Activated CD4-positive, alpha-beta T cell treated with anti-CD3 and anti-CD28 coated beads, Interleukin-2, amount 10 ng/mL, durations not matched to agents 7 days and 5 days (primary cell): Measurements from ENCODE around the gene ARID1B. TPM values are rescaled to one million over a fixed set of nuclear protein-coding genes. Genes with fewer than 3 reads are reported as not detected.

Experiments used
- CTCF ChIA-PET: fragments of 350-600 bp; sonication (Branson Sonifier 250); formaldehyde crosslinking; loops from one replicate; lab custom pipeline; 2021; ENCODE audit warnings: antibody characterized with exemption; lab: Charles Lee
- POLR2A ChIA-PET: fragments of 350-600 bp; sonication (Branson Sonifier 250); formaldehyde crosslinking; loops from one replicate; lab custom pipeline; 2021; ENCODE audit warnings: antibody characterized with exemption; lab: Charles Lee
- DNase-seq: peaks from one replicate; pipeline ENCODE4 v3.0.0-alpha.2; 2020
- H3K27ac Mint-ChIP-seq: one replicate; pipeline ENCODE4 v1.8.0; 2021; ENCODE audit warnings: mild to moderate bottlenecking, moderate library complexity, mixed read lengths
- H3K27me3 Mint-ChIP-seq: one replicate; pipeline ENCODE4 v1.8.0; 2021; ENCODE audit warnings: mixed read lengths
- H3K36me3 Mint-ChIP-seq: one replicate; pipeline ENCODE4 v1.8.0; 2021; ENCODE audit warnings: low read depth, mixed read lengths
- H3K4me1 Mint-ChIP-seq: one replicate; pipeline ENCODE4 v1.8.0; 2021; ENCODE audit warnings: mixed read lengths
- H3K4me3 Mint-ChIP-seq: one replicate; pipeline ENCODE4 v1.8.0; 2021; ENCODE audit warnings: mild to moderate bottlenecking, moderate library complexity, mixed read lengths
- H3K9me3 Mint-ChIP-seq: one replicate; pipeline ENCODE4 v1.8.0; 2021; ENCODE audit warnings: mixed read lengths
- total RNA-seq, 2 experiments: library from RNA; stranded (reverse); gene quantifications; one replicate each; pipeline ENCODE4 v1.2.3, GENCODE V29; 2021

ARID1B gene
- total RNA-seq, 2 experiments from 2014 or later: 76.8 to 89.6 TPM

- POLR2A ChIA-PET: no interaction called here
- CTCF ChIA-PET: no interaction called here
- no peaks in the 10 kb centered on the region for H3K9me3 Mint-ChIP-seq
- H3K27ac Mint-ChIP-seq: no peak overlapping the region
- no peaks in the 10 kb centered on the region for H3K4me1 Mint-ChIP-seq
- H3K4me3 Mint-ChIP-seq: no peak overlapping the region
- DNase-seq: no peak
- H3K27me3 Mint-ChIP-seq: no peaks in the 10 kb centered on the region
- peaks cover 4% of the 10 kb centered on the region for H3K36me3 Mint-ChIP-seq
Observed at GRCh38 chr6:157172830-157173536, 395.8 kb downstream of the ARID1B start.

- H3K9me3 Mint-ChIP-seq: no peaks in the 10 kb centered on the region
- H3K36me3 Mint-ChIP-seq: peaks cover 4% of the 10 kb centered on the region
- H3K4me3 Mint-ChIP-seq: no peak overlapping the region
- ChIA-PET POLR2A (interaction anchor here (0.6 kb wide), 1 partner anchor 304 kb away, joined by 4 read pairs; no protein-coding TSS in a partner anchor), CTCF (interaction anchor here (0.6 kb wide), 1 partner anchor 444 kb away, joined by 3 read pairs; no protein-coding TSS in a partner anchor)
- no peak overlapping the region for H3K27ac Mint-ChIP-seq
- H3K27me3 Mint-ChIP-seq: no peaks in the 10 kb centered on the region
- DNase-seq: no peak
- no peaks in the 10 kb centered on the region for H3K4me1 Mint-ChIP-seq
Observed at GRCh38 chr6:157173776-157174175, 396.6 kb downstream of the ARID1B start.

GRCh38 chr6:157174731-157175130 is 397.6 kb downstream of the ARID1B start:
- no peak overlapping the region for H3K27ac Mint-ChIP-seq
- no peaks in the 10 kb centered on the region for H3K9me3 Mint-ChIP-seq
- H3K36me3 Mint-ChIP-seq: peaks cover 4% of the 10 kb centered on the region
- H3K27me3 Mint-ChIP-seq: no peaks in the 10 kb centered on the region
- DNase-seq: no peak
- ChIA-PET CTCF (interaction anchor here (0.9 kb wide), 1 partner anchor 9 kb away, joined by 3 read pairs; no protein-coding TSS in a partner anchor), POLR2A (no interaction called here)
- H3K4me1 Mint-ChIP-seq: no peaks in the 10 kb centered on the region
- no peak overlapping the region for H3K4me3 Mint-ChIP-seq

- H3K9me3 Mint-ChIP-seq: no peaks in the 10 kb centered on the region
- no peak for DNase-seq
- H3K36me3 Mint-ChIP-seq: peaks cover 8% of the 10 kb centered on the region
- no peak overlapping the region for H3K4me3 Mint-ChIP-seq
- H3K27me3 Mint-ChIP-seq: no peaks in the 10 kb centered on the region
- POLR2A ChIA-PET: no interaction called here
- no peak overlapping the region for H3K27ac Mint-ChIP-seq
- H3K4me1 Mint-ChIP-seq: peaks cover 2% of the 10 kb centered on the region
- CTCF ChIA-PET: no interaction called here
Observed at GRCh38 chr6:157177731-157178336, 400.7 kb downstream of the ARID1B start.

GRCh38 chr6:157181649-157182048 is 404.5 kb downstream of the ARID1B start:
- no peak overlapping the region for H3K27ac Mint-ChIP-seq
- peaks cover 15% of the 10 kb centered on the region for H3K36me3 Mint-ChIP-seq
- peaks cover 18% of the 10 kb centered on the region for H3K4me1 Mint-ChIP-seq
- DNase-seq: no peak
- H3K4me3 Mint-ChIP-seq: no peak overlapping the region
- no peaks in the 10 kb centered on the region for H3K9me3 Mint-ChIP-seq
- H3K27me3 Mint-ChIP-seq: no peaks in the 10 kb centered on the region
- ChIA-PET POLR2A (no interaction called here), CTCF (interaction anchor here (0.5 kb wide), 1 partner anchor 457 kb away, joined by 5 read pairs; no protein-coding TSS in a partner anchor)

DNA sequence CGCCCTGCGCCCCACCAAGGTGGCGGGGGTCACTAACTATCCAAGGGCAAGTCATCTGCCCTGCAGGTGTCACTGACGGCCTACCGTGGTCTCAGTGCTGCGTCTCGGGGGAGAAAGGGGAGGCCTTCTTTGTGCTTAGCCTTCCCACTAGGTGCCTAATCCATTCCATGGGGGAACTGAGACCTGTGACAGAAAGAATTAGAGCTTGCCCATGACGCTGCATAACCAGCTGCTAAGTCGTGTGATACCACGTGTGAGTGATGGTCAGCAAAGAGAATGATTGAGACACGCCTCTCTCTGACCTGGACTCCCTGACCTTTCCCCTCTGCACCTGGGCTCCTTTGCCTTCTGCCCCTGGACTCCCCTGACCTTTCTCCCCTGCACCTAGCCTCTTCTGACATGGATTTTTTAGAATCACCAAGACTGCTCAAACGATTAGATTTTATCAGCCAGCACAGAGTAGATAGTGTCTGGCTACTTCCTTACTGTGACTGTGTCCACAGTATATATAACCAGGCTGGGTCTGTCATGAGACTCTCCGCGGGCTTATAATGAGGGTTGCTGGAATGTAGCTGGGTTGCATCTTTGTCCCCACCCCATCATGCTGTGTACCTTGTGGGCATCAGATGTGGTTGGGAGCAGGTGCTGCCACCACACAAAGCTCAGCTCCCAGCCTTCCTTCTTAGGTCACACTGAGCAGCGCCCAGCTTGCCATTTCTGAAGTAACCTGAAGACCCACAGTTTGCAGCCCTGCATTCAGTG is 405.5 kb downstream of the ARID1B start:
- Mint-ChIP-seq H3K27me3 (no peaks in the 10 kb centered on the region), H3K36me3 (peaks cover 15% of the 10 kb centered on the region), H3K27ac (peak overlapping the region; percentile 61), H3K4me1 (peaks cover 23% of the 10 kb centered on the region), H3K4me3 (no peak overlapping the region), H3K9me3 (no peaks in the 10 kb centered on the region)
- no peak for DNase-seq
- CTCF ChIA-PET: no interaction called here
- POLR2A ChIA-PET: no interaction called here

DNA sequence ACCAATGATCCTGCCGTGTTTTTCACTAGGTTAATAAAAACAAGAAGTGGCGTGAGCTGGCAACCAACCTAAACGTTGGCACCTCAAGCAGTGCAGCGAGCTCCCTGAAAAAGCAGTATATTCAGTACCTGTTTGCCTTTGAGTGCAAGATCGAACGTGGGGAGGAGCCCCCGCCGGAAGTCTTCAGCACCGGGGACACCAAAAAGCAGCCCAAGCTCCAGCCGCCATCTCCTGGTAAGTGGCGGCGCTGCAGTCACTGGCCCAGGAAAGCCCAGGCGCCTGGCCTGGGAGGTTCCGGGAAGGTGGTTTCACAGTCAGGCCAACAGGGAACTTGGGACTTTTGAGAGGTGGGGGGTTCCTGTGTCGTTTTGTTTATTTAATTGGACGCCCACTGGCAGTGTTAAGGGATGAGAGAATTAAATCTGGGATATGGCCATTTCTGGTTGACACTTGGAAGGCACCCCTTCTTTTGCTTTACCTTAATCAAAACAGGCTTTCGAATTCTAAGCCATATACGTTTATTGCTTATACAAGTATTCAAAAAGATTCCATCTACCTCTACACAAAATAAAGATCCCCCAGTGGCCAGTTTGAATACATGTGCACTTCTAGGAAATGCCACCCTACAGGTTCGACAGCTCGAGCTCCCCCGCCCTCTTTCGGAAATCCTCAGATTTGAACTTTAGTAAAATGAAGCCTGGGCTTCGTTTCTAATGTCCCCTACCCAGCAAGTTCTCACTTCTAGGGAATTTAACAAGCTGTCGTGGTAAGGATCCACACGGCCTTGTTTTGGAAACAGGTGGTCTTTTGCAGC is 407.2 kb downstream of the ARID1B start:
- DNase-seq: peak; percentile 58
- H3K9me3 Mint-ChIP-seq: no peaks in the 10 kb centered on the region
- ChIA-PET CTCF (interaction anchor here (0.5 to 2.1 kb wide), 12 partner anchors 9 to 276 kb away, joined by 3 to 7 read pairs (median 3); no protein-coding TSS in a partner anchor), POLR2A (no interaction called here)
- H3K4me1 Mint-ChIP-seq: peaks cover 23% of the 10 kb centered on the region
- H3K27me3 Mint-ChIP-seq: no peaks in the 10 kb centered on the region
- peak overlapping the region; percentile 36 for H3K27ac Mint-ChIP-seq
- H3K36me3 Mint-ChIP-seq: peaks cover 15% of the 10 kb centered on the region
- H3K4me3 Mint-ChIP-seq: no peak overlapping the region

DNA sequence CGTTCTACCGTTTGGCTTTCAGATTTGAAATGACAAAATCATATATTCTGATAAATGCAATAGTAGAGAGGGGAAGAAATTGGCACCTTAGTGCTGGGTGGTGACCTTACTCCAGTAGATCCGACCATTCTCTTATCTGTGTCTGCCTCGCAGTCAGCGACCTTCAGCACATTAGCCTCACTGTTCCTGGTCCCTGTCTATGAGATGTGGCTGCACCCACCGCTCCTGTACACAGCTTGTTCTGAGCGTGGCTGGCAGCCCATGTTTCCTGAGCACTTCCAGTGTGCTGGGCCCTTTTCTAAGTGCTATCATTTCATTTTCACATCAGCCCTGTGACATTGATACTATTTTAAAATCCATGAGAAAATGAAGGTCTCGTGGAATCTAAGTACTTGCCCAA is 408.0 kb downstream of the ARID1B start:
- Mint-ChIP-seq H3K36me3 (peaks cover 23% of the 10 kb centered on the region), H3K27me3 (no peaks in the 10 kb centered on the region), H3K9me3 (no peaks in the 10 kb centered on the region), H3K4me3 (no peak overlapping the region), H3K4me1 (peaks cover 23% of the 10 kb centered on the region), H3K27ac (peak overlapping the region; percentile 63)
- ChIA-PET CTCF (interaction anchor here (0.9 to 2.1 kb wide), 7 partner anchors 9 to 139 kb away, joined by 3 to 7 read pairs (median 3); no protein-coding TSS in a partner anchor), POLR2A (interaction anchor here (0.6 kb wide), 1 partner anchor 339 kb away, joined by 3 read pairs; no protein-coding TSS in a partner anchor)
- DNase-seq: no peak

DNA sequence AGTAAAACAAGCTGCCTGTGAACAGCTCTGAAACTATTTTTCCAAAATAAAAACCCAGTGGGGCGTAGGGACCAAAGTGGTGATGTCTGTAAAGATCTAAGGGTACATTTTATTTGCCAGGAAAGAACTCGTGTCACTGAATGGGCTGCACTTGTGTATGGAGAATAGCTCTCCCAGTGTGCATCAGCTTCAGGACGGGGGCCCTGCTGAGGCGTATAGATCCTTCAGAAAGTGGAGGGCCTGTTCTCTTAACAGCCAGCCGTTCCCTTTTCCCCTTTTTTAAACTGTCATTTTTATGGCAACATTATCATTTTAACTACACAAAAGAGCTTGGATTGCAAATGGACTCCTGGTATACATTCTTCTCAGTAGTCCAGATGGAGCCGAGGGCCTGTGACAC is 408.8 kb downstream of the ARID1B start:
- CTCF ChIA-PET: interaction anchor here (0.9 to 2.1 kb wide), 3 partner anchors 8 to 140 kb away, joined by 3 to 7 read pairs (median 3); no protein-coding TSS in a partner anchor
- H3K4me1 Mint-ChIP-seq: peaks cover 23% of the 10 kb centered on the region
- H3K27ac Mint-ChIP-seq: no peak overlapping the region
- H3K27me3 Mint-ChIP-seq: no peaks in the 10 kb centered on the region
- no peaks in the 10 kb centered on the region for H3K9me3 Mint-ChIP-seq
- no peak overlapping the region for H3K4me3 Mint-ChIP-seq
- peaks cover 31% of the 10 kb centered on the region for H3K36me3 Mint-ChIP-seq
- no peak for DNase-seq
- POLR2A ChIA-PET: no interaction called here

DNA sequence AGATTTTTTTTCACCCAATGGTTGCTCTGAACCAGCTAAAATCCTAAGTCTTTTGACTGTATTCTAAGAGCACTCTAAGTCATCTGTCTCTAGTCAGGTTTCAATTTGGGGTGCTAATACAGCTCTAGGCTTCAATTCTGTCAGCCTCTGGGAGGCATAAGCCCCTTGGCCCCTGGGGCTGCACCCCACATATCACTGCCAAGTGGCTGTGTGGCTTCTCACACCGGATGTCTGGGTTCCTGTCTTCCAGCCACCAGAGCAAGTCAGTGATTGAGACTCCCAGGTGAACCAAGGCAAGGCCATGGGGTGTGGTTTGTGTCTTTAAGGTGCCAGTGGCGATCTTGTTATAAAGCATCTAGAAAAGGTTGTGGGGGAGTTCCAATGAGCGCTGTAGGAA is 409.6 kb downstream of the ARID1B start:
- Mint-ChIP-seq H3K27me3 (no peaks in the 10 kb centered on the region), H3K9me3 (no peaks in the 10 kb centered on the region), H3K4me1 (peaks cover 23% of the 10 kb centered on the region), H3K4me3 (no peak overlapping the region), H3K36me3 (peaks cover 32% of the 10 kb centered on the region), H3K27ac (no peak overlapping the region)
- ChIA-PET CTCF (interaction anchor here (1.1 kb wide), 1 partner anchor 13 kb away, joined by 3 read pairs; no protein-coding TSS in a partner anchor), POLR2A (no interaction called here)
- no peak for DNase-seq

DNA sequence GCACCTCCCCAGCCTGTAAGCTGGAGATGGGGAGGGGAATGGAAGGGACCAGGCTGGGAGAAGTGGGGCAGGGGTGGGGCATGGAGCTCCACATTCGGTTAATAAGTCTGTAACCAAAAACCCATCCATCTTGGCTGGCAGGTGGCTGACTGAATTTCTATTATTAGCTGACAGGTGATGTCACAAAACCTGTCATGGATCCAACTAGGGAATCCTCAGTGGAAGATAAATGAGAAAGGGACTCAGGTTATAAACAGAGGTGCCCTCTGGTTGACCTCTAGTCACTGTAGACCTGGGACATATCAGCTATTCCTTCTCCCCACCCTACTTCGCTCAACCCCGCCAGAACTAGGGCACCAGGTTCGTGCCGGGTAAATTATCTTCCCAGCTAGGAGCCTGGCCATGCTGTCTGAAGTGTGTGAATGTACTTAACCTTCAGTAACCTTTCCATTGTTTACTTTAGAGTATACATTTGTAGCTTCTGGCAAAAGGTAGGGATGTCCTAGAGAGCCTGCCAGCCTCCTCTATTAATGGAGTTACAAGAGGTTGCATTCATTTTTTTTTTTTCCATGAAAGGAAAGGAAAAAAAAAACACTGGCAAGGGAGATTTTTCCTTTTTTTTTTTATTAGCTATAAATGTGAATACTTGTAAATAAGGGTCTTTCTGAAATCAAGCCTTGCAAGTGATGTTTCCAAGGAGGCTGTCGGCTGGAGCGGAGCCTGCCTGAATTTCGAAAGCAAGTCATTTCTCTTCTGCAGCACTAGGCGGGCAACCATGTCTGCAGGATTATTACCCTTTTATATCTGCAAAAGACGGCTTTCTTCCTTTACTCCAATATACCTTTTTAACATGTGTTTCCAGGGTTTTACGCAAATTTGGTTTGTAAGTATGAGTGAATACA is 410.3 kb downstream of the ARID1B start:
- ChIA-PET POLR2A (no interaction called here), CTCF (interaction anchor here (1.0 to 1.1 kb wide), 2 partner anchors 12 to 150 kb away, joined by 3 read pairs; no protein-coding TSS in a partner anchor)
- Mint-ChIP-seq H3K4me1 (peaks cover 23% of the 10 kb centered on the region), H3K9me3 (no peaks in the 10 kb centered on the region), H3K27ac (no peak overlapping the region), H3K27me3 (no peaks in the 10 kb centered on the region), H3K36me3 (peaks cover 33% of the 10 kb centered on the region), H3K4me3 (no peak overlapping the region)
- DNase-seq: no peak
